Dermis microvascular lymphatic vessel endothelial cell (primary cell): Measurements from ENCODE around the gene NCR3LG1. TPM values are rescaled to one million over a fixed set of nuclear protein-coding genes. Genes with fewer than 3 reads are reported as not detected.

ENCODE experiments used
- DNase-seq, 2 donors: peaks; one replicate each; pipeline versions ENCODE4 v3.0.0 to v3.0.0-alpha.2; 2010; ENCODE audit warnings: low read depth in 2 of 2
- total RNA-seq: library from RNA; depleted of rRNA; stranded (reverse); fragments of >200 nt; gene quantifications from 2 replicates; pipeline ENCODE4 v1.2.1, GENCODE V29; 2014

The NCR3LG1 gene
- total RNA-seq, 1 donor from 2014 or later = 0.51 TPM

DNA sequence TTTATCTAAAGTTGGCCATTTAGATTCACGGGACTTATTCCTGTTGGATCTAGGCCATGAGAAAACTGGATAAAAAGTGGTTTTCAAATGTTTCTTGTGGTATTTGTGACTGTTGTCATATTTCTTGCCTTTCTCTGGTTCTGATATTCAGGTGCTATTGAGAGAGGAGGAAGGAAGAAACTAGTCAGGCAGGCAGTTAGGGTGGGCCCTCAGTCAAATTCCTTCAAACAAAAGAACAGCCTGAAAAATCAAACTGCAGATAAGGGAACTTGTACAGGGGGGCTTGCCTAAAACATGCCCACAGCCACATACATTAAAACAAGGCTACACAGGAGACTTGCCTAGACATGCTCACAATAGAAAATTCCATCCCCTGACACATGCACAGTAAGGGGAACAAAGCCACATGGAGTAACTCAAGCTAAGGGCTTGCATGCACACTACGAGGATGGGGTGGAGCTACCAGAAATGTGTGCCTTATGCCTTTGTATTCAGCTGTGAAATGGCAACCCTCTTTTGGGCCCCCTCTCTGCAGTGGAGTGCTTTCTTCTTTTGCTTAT is 18.2 kb downstream of the NCR3LG1 start:
- no peak for DNase-seq

DNA sequence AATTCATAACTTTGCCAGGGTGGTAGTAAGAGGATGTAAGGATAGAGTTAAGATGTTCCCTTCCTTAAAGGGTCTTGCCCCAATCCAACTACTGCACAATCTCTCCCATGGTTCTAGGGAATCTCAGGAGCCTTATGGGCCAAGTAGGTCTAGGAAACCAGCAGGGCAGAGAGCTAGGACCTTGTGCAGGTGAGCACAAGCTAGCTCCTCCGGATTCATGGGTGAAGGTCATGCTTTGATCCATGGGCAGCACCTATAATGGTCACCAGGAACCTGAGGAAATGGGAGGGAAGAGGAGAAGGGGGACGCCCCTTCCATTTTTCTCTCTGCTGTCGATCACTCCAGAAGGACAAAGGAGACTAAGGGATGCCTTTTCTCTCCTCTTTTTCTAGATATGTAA is 20.0 kb downstream of the NCR3LG1 start:
- DNase-seq = peak; percentile 29 to 66

DNA sequence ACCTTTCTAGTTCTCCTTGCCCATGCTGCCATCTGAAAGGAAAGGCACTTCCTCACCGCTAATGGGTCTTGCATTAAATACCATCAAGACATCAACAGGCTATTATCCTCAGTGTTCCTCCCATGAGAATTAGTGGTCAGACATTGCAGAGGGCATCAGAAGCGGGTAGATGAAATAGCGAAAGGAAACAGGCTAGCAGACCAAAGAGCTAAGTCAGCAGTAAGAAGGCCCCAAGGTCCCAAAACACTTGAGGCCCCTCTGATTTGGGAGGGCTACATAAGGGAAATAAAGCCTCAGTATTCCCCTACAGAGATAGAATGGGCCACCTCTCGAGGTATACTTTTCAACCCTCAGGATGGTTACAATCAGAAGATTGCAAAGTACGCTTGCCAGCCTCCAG is 23.9 kb downstream of the NCR3LG1 start:
- DNase-seq = no peak

DNA sequence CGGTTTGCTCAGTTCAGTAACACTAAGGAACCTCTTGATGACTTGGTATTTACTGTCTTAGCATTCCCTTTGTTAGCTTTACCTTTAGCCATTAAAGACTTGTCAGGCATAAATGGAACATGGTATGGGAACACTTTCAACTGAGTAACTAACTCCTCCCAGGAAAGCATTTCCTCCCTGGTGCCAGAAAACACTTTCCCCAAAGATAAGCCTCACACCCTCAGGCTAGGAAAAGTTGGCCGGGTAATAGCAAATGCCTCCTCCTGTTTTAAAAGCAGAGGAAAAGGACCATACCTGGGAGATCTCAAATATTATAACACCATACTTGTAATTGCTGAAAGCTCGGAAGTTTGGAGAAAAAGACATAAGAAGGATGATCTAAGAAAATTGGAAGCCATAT is 24.9 kb downstream of the NCR3LG1 start:
- no peak for DNase-seq

DNA sequence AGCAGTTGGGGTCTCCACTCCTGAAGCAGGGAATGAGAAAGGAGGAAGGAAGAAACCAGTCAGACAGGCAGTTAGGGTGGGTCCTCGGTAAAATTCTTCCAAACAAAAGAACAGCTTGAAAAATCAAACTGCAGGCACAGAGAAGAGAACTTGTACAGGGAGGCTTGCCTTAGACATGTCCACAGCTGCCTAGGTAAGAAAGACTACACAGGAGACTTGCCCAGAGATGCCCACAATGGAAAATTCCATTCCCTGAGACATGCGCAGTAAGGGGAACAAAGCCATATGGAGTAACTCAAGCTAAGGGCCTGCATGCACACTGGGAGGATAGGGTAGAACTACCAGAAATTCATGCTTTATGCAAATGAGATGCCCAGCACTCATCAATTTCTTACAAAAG is 27.1 kb downstream of the NCR3LG1 start:
- no peak for DNase-seq

DNA sequence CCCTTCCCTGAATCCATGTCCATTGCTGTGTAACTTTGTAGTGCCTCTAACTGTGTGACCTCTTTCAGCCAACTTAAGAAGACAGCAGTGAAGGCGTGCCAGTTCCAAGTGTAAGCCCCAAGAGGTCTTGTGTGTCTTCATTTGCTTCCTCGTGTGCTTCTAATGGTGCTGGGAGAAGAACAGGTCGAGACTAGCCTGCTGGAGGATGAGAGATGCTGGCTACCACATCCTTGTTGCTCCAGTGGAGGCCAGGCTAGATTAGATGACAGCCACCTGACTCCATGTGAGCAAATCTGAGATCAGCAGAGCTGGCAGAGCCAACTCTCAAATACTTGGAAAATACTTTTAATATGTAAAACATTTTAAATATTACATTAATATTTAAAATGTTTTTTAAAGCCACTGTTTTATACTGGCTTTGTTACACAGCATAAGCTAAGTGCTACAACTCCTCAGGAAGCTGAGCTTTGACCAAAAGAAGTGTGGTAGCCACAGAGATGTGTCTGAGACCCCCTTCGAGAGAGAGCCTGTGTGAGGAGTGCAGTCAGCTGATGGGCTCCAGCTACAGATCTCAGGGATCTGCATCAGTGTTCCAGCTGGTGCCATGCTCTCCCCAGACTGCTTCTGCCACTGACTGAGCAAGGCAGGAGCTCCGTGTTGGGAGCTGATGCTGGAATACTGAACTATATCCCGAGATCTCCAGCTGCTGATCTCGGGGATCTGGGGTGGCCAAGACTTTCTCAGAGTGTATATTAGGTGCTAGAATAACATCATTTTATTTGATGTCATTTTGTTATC is 28.0 kb downstream of the NCR3LG1 start:
- DNase-seq = no peak

DNA sequence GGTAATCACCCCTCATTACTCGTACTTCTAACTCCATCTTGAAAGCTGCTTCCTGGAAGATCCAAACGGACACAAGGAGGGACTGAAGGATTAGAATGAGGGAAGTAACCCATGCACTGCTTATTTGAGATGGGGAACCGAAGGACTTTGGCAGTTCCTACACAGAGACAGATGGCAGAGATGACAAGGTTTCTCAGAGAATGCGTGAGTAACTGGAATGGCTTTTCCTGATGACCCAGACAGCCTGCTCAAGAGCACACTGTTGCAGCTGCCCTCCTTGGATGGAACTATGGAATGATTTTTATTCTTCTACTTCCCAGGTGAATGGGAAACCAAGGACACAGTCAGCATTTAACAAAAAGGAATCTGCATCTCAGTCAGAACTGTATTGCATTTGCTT is 29.6 kb downstream of the NCR3LG1 start:
- DNase-seq = no peak

DNA sequence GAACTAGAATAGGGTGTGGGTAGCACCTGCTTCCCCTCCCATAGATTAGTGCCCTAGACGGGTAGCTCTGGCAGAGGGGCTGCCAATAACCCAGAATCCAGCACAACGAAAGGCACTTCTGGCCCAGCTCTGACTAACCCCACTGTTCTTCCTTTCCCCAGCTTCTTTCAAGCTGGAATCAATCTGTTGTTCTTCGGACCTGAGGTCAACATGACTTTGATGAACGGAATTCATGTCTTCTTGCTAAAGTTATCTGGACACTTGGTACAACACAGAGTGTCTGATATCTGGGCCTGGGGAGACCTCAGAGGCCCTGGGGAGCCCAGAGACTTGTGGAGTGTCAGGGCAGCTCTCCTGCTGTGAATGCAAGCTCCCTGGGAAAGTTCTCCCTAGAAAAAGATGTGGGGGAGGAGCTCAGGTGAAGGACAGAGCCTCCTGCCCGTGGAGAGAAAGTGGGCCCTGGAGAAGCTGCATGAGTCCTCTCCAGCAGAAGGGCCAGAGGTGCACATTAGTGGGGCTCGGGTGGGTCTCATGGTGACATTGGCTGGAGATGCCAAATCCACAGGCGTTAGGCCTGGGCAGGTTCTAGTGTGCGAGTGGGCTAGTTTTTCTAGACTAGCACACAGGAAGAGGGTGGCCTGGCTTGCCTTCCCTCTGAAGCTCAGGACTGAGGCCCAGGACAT is 30.6 kb downstream of the NCR3LG1 start:
- DNase-seq = no peak

DNA sequence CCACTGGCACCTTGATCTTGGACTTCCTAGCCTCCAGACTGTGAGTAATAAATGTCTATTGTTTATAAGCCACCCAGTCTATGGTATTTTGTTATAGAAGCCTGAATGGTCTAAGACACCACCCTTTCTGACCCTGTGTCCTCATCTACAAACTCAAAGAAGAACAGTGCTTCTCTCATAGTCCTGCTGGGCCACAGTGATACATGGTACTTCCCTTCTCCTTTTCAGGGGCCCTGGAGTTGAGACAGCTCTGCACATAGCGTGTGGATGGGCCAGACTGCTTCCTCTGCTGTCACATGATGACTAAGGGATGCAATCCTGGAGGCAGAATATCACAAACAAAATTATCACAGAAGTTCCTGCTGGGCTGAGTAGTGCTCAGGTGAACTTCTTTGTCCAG is 31.9 kb downstream of the NCR3LG1 start:
- no peak for DNase-seq

DNA sequence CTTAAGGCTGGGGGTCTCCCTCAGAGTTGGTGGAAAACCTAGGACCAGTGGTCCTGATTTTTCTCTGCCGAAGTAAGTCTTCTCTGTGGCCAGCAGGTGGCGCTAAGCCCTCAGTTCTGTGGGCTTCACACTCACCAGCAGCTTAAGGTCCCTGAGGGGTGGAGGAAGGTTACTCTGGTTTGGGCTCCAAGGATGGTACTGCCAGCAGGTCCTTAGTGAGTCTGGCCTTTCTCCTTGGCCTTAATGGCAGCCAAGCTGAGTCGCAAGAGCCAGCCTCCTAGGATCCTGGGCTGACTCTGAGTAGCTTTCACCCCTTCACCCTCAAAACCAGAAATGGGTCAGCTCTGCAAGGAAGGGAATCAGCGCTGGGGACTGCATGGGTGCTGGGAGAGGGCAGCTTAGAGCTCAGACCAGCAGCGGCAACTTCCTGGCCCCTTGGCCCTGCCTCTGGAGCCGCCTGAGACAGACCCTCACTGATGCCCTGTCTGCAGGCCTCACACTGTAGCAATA is 32.5 kb downstream of the NCR3LG1 start:
- DNase-seq = peak; percentile 66 to 85

DNA sequence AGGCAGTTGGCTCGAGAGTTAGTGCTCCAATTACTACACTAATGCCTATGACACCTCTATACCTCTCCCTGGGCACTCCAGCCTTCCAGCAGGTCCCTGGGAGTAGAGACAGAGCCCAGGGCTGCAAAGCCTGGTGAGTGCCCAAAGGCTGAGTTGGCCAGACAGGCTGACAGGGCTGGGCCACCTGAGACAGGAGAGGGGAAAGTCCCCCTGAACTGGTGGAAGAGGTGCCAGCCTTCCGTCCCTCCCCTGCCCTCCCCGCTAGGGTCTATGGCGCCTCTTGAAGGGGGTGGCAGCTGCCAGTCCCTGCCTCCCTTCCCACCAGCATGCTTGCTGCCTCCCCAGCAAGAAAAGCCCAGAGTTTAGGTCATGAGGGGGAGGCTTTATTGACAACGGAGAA is 33.9 kb downstream of the NCR3LG1 start:
- no peak for DNase-seq

DNA sequence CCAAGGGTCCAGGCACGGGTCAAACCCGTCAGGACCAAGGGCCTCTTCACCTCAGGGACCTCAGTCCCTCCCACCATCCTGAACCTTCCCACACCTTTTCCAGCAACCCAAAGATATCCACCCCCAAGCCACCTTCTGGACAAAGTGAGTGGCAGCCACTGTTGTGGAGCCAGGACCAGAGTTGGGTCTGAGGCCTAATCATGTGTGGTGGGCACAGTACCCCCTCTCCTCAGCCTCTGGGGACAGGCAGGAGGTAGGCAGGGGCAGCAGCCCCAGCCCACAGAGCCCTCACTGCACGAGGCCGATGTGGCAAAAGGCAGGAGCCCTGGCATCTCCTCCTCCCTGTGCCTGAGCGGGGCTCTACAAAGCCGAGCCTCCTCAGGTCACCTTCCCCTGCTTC is 34.3 kb downstream of the NCR3LG1 start:
- no peak for DNase-seq

DNA sequence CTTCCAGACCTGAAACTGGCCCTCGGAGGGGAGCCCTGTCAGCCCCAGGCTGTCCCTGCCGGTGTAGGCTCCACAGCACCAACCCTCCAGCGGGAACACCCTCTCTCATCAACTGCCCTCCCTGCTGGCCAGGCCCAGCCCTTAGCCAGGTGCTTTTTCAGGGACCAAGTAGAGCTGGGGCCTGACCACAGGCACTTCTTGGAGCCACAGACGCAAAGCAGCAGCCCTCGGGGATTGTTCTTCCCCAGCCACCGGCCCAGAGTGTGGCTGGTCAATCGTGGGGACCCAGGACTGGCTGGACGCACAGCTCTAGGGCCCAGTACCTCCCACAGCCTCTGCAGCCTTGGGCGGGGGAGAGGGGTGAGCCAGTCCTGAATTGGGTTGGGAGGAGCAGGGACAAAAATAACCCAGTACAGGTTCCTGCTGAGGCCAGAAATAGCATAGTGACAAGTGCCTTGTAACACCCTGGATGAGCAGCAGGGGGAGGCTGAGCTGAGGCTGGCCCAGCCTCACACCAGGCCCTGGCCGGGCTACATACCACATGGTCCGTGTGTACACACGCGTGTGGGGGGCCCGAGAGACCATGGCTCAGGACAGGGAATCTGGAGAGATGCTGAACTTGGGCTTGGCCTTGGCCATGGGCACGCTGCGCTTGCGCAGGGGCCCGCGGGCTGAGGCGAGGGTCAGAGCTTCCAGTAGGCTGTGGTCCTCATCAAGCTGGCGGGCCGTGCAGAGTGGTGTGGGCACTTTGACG is 34.9 kb downstream of the NCR3LG1 start:
- peak; percentile 29 to 60 for DNase-seq

DNA sequence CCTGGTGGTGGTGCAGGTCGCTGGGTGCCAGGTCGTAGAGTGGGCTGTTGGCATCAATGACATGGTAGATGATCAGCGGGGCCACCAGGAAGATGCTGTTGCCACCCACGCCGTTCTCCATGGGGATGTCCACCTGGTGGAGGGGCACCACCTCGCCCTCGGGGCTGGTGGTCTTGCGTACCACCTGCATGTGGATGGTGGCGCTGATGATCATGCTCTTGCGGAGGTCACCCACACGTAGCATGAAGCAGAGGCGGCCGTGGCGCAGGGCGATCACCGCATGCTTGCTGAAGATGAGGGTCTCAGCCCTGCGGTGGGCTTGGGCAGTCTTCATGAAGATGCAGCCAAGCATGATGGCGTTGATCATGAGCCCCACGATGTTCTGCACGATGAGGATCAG is 35.7 kb downstream of the NCR3LG1 start:
- no peak for DNase-seq

DNA sequence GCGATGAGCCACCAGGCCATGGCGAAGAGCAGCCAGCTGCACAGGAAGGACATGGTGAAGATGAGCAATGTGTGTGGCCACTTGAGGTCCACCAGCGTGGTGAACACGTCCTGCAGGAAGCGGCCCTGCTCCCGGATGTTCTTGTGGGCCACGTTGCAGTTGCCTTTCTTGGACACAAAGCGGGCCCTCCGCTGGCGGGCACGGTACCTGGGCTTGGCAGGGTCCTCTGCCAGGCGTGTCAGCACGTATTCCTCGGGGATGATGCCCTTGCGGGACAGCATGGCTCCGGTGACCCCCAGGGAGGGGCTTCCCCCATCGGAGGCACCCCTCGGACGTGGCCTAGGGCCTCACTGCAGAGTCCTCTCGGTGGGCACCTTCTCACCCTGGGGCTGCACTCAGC is 36.2 kb downstream of the NCR3LG1 start:
- DNase-seq = no peak

DNA sequence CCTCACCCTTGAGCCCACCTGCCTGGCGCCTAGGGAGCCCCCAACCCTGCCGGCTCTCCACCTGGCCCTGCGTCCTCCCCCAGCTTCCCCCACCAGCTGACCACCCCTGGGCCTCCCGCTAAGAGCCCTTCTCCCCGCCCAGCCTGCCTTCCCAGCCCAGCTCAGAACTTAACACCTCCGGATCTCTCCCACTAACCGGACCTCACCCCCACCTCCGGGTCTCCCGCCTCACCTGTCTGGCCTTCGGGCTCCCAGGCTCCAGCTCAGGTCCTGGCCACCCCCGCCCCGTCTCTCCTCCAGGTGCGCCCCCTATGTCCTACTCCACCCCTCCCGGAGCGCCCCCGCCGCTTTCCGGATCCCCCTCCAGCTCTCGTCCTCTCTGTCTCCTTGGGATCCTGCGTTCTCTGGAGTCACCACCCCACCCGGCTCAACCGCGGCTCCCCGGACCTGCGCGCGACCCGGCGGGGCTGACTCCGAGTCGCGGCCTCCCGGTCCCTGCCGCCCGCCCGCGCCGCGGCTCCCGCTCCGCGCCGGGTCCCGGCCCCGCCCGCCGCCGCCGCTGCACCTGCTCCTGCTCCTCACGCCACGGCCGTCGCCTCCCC is 37.1 kb downstream of the NCR3LG1 start, which contains the start of gene KCNJ11:
KCNJ11 (minus strand) TSS at position 51 of the 602 bp plus-strand sequence. CDS start 568 bp downstream, outside the sequence.
- DNase-seq = no peak

DNA sequence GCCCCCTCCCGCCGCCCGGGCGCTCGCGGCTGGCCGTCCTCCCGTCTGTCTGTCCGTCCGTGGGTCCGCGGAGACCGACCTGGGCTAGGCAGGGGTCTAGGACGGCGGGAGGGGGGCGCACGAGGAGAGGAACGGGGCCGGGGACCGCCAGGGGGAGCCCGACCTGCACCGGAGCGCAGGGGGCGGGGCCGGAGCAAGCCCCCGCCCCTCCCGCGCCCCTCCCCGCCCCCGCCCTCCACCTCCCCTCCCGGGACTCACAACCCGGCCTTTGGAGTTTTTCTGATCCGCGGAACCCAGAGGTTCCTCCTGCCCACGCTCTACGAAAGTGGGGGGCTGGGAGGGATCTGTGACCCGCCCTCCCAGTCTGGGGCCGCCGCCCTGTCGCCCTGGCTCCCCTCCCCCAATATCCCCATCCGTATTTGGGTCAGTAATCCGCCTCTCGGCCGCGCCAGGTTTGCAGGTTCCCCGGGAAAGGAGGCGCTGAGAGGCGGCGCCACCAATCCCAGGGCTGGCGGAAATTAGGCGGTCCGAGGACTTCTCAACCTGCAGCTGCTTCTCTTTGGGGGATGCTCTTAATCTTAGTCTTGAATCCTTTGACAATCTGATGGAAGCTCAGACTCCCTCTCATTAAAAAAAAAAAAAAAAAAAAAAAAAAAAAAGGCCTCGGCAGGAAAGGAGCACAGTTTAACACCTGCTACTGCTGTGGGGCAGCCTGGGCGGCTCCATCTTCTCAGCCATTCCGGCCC is 37.8 kb downstream of the NCR3LG1 start:
- DNase-seq = peak; percentile 7 to 61

DNA sequence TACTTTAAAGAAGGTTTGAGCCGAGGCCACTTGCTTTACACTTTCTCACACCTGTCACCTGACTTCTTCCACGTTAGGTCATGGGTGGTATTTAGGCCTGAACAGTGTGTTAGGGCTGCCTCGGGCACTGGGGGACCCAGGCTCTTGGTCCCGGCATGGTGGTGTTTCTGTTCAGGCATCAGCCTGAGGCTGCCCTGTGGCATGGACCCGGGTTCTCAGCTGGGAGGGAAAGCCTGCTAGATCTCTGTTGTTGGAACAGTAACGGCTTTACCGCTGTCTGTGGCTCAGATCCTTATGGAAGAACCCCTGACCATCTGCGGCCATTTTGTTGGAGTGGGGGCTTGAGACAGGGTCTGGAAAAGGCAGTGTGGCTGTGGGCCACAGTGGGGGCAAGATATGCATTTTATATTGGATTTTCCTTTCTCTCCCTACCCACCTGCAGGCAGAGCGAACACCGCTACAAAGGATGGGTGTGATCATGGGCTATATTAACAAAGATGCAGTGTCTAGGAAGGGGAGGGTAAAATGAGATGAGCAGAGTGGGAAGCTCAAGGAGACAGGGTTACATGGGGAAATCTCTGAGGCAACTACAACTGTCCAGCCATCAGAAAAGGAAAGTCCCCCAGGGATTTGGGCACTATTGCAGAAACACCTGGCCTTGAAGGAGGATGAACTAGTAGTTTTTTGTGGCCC is 38.5 kb downstream of the NCR3LG1 start:
- DNase-seq = no peak

DNA sequence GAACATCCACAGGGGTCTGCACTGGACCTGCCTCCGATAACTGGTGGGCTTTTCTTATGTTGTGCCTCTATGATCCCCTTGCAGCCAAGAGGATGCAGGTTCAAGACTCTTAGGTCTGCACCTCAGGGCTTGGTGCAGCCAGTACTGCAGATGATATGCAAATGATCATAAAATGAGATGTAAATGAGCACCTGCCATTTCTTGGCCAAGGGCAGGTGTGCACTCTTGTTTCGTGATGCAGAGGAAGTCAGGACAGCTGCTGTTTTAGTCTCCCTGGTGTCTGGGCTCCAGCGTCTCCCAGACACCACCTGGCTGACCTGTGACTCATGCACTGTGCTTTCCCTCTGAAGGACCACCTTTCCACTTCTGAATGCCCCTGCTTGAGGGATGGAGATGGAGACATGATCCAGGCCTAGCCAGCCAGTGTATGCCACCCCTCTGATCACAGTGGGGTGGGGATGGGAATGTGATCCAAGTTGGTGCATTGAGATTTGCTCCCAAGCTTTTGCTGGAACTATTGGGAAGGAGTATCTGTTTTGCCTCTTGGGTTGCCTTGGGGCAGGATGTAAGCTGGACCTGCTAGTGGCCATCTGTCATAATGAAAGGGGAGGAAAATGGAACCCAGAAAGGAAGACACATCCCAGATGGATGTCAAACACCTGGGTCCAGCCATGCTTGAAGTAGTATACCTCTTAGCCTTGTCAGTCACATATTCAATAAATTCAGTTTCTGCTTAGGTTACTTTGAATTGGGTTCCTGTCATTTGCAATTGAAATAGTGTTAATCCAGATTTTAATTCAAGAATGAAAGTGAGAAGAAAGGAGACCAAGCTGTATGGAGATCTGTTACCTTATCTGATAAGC is 40.1 kb downstream of the NCR3LG1 start:
- DNase-seq = no peak
